Cardiac muscle cell (in vitro differentiated cells and primary cell): Measurements from ENCODE around the gene RSPH6A. TPM values are rescaled to one million over a fixed set of nuclear protein-coding genes. Genes with fewer than 3 reads are reported as not detected.

Experiments used
- DNase-seq, 2 donors: peaks; one replicate each; pipeline versions ENCODE4 v3.0.0 to v3.0.0-alpha.2; 2010 to 2017; ENCODE audit warnings: low read depth in 1 of 2, low spot score in 1 of 2
- H3K27ac ChIP-seq: fragments of 200-600 bp; sonication (generic); 2 replicates; pipeline ENCODE4 v1.5.1; 2016
- H3K27me3 ChIP-seq: fragments of 200-600 bp; sonication (generic); 2 replicates; pipeline ENCODE4 v1.6.0; 2016; ENCODE audit warnings: control low read depth
- H3K36me3 ChIP-seq: fragments of 200-600 bp; sonication (generic); 2 replicates; pipeline ENCODE4 v1.5.1; 2016; ENCODE audit warnings: control low read depth
- H3K4me1 ChIP-seq: fragments of 200-600 bp; sonication (generic); 2 replicates; pipeline ENCODE4 v1.8.1; 2017; ENCODE audit warnings: low read depth, mild to moderate bottlenecking, mixed run types
- H3K4me3 ChIP-seq: fragments of 200-600 bp; sonication (generic); 2 replicates; pipeline ENCODE4 v1.5.1; 2016; ENCODE audit warnings: mild to moderate bottlenecking
- H3K9me3 ChIP-seq: fragments of 200-600 bp; sonication (generic); 2 replicates; pipeline ENCODE4 v1.5.1; 2017; ENCODE audit warnings: low read depth, mild to moderate bottlenecking, control low read depth
- CTCF ChIP-seq: IDR thresholded peaks from 2 replicates; pipeline ENCODE4 v1.5.1; 2012; ENCODE audit warnings: low read depth, mild to moderate bottlenecking, low read length
- polyA plus RNA-seq: library from polyadenylated mRNA; unstranded; fragments of >200 nt; fragmentation: Nextera tagmentation; extraction: Ambion mirVana; gene quantifications from 2 replicates; pipeline ENCODE4 v1.2.1, GENCODE V29; 2016
- total RNA-seq: library from RNA; depleted of rRNA; stranded (reverse); fragments of >200 nt; gene quantifications from 2 replicates; pipeline ENCODE4 v1.2.3, GENCODE V29; 2016

RSPH6A gene
- total and polyA plus RNA-seq, 2 experiments from 2014 or later: 0.27 to 0.45 TPM

GRCh38 chr19:45827459-45828093 is 12.5 kb upstream of the RSPH6A start:
- no peaks in the 10 kb centered on the region for H3K9me3 ChIP-seq
- H3K4me3 ChIP-seq: no peak overlapping the region
- H3K36me3 ChIP-seq: peaks cover 38% of the 10 kb centered on the region
- TF ChIP-seq CTCF: no peak
- no peak for DNase-seq
- H3K27me3 ChIP-seq: no peaks in the 10 kb centered on the region
- H3K4me1 ChIP-seq: no peaks in the 10 kb centered on the region
- no peak overlapping the region for H3K27ac ChIP-seq

- DNase-seq: no peak
- Histone ChIP-seq H3K9me3 (no peaks in the 10 kb centered on the region), H3K4me3 (no peak overlapping the region), H3K27ac (no peak overlapping the region), H3K4me1 (no peaks in the 10 kb centered on the region), H3K27me3 (no peaks in the 10 kb centered on the region), H3K36me3 (peaks cover 37% of the 10 kb centered on the region)
- TF ChIP-seq CTCF: no peak
Measured at GRCh38 chr19:45826934-45827333, 11.8 kb upstream of the RSPH6A start.

- Histone ChIP-seq H3K4me1 (no peaks in the 10 kb centered on the region), H3K9me3 (no peaks in the 10 kb centered on the region), H3K4me3 (no peak overlapping the region), H3K27ac (no peak overlapping the region), H3K36me3 (peaks cover 37% of the 10 kb centered on the region), H3K27me3 (no peaks in the 10 kb centered on the region)
- no peak for DNase-seq
- TF ChIP-seq CTCF: no peak
Measured at GRCh38 chr19:45825917-45826893, 11.1 kb upstream of the RSPH6A start.

GRCh38 chr19:45825263-45825605 is 10.1 kb upstream of the RSPH6A start:
- H3K4me1 ChIP-seq: no peaks in the 10 kb centered on the region
- H3K36me3 ChIP-seq: peaks cover 38% of the 10 kb centered on the region
- no peak for DNase-seq
- no peak for TF ChIP-seq CTCF
- H3K9me3 ChIP-seq: no peaks in the 10 kb centered on the region
- no peaks in the 10 kb centered on the region for H3K27me3 ChIP-seq
- no peak overlapping the region for H3K4me3 ChIP-seq
- H3K27ac ChIP-seq: peak overlapping the region; percentile 24

GRCh38 chr19:45824531-45825262 is 9.6 kb upstream of the RSPH6A start:
- no peaks in the 10 kb centered on the region for H3K27me3 ChIP-seq
- H3K36me3 ChIP-seq: peaks cover 33% of the 10 kb centered on the region
- no peaks in the 10 kb centered on the region for H3K4me1 ChIP-seq
- no peak for TF ChIP-seq CTCF
- no peak overlapping the region for H3K4me3 ChIP-seq
- H3K9me3 ChIP-seq: no peaks in the 10 kb centered on the region
- peak overlapping the region; percentile 24 for H3K27ac ChIP-seq
- DNase-seq: peak in 1 of 2 donors; percentile 47
